Measurements from ENCODE around the gene STOML2. TPM values are rescaled to one million over a fixed set of nuclear protein-coding genes. Genes with fewer than 3 reads are reported as not detected.

Gene STOML2, protein sequence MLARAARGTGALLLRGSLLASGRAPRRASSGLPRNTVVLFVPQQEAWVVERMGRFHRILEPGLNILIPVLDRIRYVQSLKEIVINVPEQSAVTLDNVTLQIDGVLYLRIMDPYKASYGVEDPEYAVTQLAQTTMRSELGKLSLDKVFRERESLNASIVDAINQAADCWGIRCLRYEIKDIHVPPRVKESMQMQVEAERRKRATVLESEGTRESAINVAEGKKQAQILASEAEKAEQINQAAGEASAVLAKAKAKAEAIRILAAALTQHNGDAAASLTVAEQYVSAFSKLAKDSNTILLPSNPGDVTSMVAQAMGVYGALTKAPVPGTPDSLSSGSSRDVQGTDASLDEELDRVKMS
- 116 and 119 TPM in 2 replicates for total RNA-seq

GRCh38 chr9:35102769-35103659 is at the start of gene STOML2:
Gene STOML2, minus strand, starts transcription at chr9:35103131. Its CDS starts 37 bp downstream, at chr9:35103094.

DNA sequence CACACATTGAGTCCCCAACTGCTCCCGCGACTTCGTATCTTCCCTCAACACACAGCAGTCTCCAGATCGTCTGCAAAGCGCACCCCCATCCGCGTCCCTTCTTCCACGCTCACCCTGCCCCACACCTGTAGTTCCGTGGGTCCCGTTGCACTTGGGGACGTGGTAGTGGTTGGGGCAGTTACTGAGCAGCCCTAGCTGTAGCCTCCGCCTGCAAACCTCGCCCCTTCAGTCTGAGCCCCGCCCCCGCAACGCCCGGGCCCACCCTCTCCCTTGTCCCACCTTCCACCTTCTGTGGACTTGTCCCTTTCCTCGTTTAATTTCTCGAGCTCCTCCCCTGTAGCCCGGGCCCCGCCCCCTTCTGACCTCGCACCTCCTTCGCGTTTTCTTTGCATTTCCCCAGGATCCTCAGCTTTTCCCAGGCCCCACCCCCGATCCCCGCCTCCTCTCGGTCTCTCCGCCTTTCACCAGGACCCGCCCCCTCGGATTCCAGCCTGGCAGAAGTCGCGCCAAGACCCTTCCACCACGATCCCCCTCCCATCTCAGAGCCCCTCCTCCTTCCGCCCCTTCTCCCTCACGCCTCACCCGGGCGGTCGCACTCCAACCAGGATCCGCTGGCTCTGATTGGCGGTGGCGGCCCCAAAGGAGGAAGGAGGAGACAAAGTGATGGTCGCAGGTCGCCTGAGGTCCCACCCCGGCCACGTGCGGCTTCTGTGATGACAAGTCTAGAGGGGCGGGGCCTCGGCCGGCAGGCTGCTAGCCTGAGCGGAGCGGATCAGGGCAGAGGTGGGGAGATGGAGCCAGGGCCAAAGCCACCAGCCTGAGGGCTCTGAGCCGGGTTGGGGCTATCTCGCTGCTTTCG is 13.0 kb upstream of the STOML2 start, which contains the start of gene ATOSB:
Gene ATOSB (minus strand): TSS at position 183 of the 859 bp plus-strand sequence. CDS start 7,588 bp downstream, outside the sequence.

GRCh38 chr9:35096035-35096849 is 6.7 kb downstream of the STOML2 start, which contains the start of gene PIGO:
Gene PIGO, minus strand, starts transcription at chr9:35096591. Its CDS starts 1,026 bp downstream, at chr9:35095565.

GRCh38 chr9:35079426-35080341 is 23.2 kb downstream of the STOML2 start, which contains the start of gene FANCG:
Gene FANCG, minus strand, starts transcription at chr9:35079942. Its CDS starts 418 bp downstream, at chr9:35079524.

DNA sequence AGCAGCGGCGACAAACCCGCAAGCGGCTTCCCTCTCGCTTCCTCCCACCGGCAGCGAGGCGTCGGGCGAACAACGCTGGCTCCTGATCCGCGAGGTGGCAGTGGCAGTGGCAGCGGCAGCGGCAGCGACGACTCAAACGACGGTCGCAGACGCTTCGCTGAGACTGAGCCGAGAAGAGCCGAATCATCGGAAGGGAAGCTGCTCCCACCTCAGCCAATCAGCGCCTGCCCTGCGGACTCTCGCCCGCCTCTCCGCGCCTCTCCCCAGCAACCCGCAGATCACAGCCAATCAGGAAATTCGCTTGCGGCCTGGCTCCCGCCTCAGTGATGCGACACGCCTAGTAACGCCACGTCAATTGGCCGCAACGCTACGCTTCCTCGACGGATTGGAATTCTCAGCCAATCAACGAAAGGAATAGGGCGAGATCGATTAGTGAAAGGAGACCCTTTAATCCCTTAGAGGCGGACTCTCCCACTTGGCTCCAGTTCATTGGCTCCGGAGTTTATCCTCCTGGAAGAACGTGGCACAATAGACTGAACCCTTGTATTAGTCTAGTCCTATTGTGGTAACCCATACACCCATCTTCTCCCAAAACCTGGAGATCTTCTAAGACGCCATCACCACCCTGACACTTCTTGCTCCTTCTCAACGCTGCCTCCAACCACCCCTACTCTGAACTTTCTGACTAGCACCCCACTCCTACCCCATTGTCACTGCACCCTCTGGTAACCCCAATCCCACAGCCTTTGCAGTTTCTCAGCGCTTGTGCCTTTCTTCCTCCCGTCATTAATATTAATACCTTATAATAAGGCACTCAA is 30.3 kb downstream of the STOML2 start, which contains the start of gene VCP:
Gene VCP (minus strand): TSS at position 165 of the 818 bp plus-strand sequence. CDS start 272 bp downstream, outside the sequence.

Other genes with a start within 250 kb of the STOML2 start
- gene PHF24, start 144.8 kb downstream of the STOML2 start, total RNA-seq: not detected in 2 replicates
- gene DNAJB5, start 113.4 kb downstream of the STOML2 start, total RNA-seq: 4.9 and 14.6 TPM in 2 replicates
- gene VCP, start 30.5 kb downstream of the STOML2 start, total RNA-seq: 262 and 287 TPM in 2 replicates
- gene FANCG, start 23.2 kb downstream of the STOML2 start, total RNA-seq: 6.5 and 10.4 TPM in 2 replicates
- gene PIGO, start 6.5 kb downstream of the STOML2 start, total RNA-seq: 14.3 and 16.5 TPM in 2 replicates
- gene ATOSB, start 12.7 kb upstream of the STOML2 start, total RNA-seq: 25.5 and 28.5 TPM in 2 replicates
- gene UNC13B, start 58.9 kb upstream of the STOML2 start, total RNA-seq: 14.8 and 16.2 TPM in 2 replicates